Neural crest cell (in vitro differentiated cells): ENCODE results near the gene CDH26. TPM values are rescaled to one million over a fixed set of nuclear protein-coding genes. Genes with fewer than 3 reads are reported as not detected.

Experiments used
- DNase-seq: peaks from one replicate; pipeline ENCODE4 v3.0.0; 2021; ENCODE audit warnings: low read depth, mixed read lengths, low spot score
- H3K27ac Mint-ChIP-seq: one replicate; pipeline ENCODE4 v1.8.0; 2021; ENCODE audit warnings: mild to moderate bottlenecking, mixed read lengths; ENCODE audit not compliant: unreplicated experiment
- H3K27me3 Mint-ChIP-seq: 2 replicates; pipeline ENCODE4 v1.8.0; 2021; ENCODE audit warnings: low read depth, mild to moderate bottlenecking, mixed read lengths
- H3K36me3 Mint-ChIP-seq: 2 replicates; pipeline ENCODE4 v1.8.0; 2021; ENCODE audit warnings: low read depth, mild to moderate bottlenecking, mixed read lengths
- H3K4me1 Mint-ChIP-seq: 2 replicates; pipeline ENCODE4 v1.8.0; 2021; ENCODE audit warnings: mixed read lengths
- H3K4me3 Mint-ChIP-seq: one replicate; pipeline ENCODE4 v1.8.0; 2021; ENCODE audit warnings: mild to moderate bottlenecking, mixed read lengths
- H3K9me3 Mint-ChIP-seq: 2 replicates; pipeline ENCODE4 v1.8.0; 2021; ENCODE audit warnings: mixed read lengths
- CTCF ChIP-seq: fragments of 200-600 bp; sonication (generic); conservative IDR thresholded peaks from 2 replicates; pipeline ENCODE4 v1.5.0; 2021; ENCODE audit warnings: antibody characterized with exemption, mild to moderate bottlenecking
- total RNA-seq: library from RNA; stranded (reverse); gene quantifications from 2 replicates; pipeline ENCODE4 v1.2.1, GENCODE V29; 2021

CDH26 gene
- total RNA-seq, 1 donor from 2014 or later = 0.89 TPM

DNA sequence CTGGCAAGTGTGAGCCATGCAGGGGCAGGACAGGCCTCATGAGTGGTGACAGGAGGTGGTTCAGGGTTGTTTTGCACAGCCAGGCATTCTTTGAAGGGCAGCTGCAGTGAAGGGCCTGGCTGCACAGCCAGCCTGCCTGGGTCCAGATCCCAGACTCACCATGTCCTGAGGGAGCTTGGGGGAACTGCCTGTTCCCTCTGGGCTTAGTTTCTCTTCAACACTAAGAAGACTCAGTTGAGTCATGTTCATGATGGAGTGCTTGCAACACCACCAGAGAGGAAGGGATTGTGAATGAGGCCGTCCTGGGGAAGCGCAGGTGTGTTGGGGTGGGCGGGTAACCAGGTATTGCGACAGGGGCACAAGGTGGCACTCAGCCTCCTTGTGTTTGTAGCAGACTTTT, 102.4 kb downstream of the CDH26 start:
- Mint-ChIP-seq H3K4me1 (peaks cover 9% of the 10 kb centered on the region), H3K9me3 (no peaks in the 10 kb centered on the region), H3K36me3 (no peaks in the 10 kb centered on the region), H3K27ac (no peak overlapping the region), H3K27me3 (no peaks in the 10 kb centered on the region), H3K4me3 (no peak overlapping the region)
- no peak for DNase-seq
- TF ChIP-seq CTCF = no peak

DNA sequence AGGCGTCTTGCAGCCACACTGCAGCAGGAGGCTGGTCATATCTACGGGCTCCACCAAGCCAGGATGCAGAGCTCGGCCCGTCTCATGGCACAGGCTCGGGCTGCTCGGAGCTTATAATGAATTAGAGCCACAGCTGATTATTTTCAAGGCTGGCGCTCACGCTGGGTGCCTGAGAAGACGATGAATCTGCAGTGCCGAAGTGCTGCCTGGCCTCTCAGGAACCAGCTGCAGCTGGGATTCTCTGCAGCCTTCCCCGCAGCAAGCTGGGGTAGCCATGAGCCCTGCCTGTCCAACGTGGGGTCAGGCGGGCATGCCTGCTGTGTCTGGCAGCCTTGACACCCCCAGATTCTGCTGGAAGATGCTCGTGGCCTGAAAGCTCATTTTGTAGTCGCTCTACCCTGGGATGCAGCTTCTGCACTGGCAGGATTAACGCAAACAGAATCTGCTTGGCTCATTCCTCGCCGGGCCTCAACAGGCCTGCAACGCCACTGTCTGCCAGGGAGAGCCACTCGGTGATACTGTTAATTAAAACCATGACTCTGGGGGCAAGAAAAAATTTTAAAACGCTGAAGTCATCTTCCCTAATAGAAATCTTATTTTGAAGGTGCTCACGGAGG, 104.3 kb downstream of the CDH26 start:
- TF ChIP-seq CTCF = no peak
- Mint-ChIP-seq H3K9me3 (no peaks in the 10 kb centered on the region), H3K36me3 (no peaks in the 10 kb centered on the region), H3K27ac (no peak overlapping the region), H3K27me3 (no peaks in the 10 kb centered on the region), H3K4me3 (no peak overlapping the region), H3K4me1 (peaks cover 8% of the 10 kb centered on the region)
- DNase-seq = no peak

GRCh38 chr20:60063048-60063451, 104.8 kb downstream of the CDH26 start:
- Mint-ChIP-seq H3K4me1 (peaks cover 3% of the 10 kb centered on the region), H3K27ac (no peak overlapping the region), H3K9me3 (no peaks in the 10 kb centered on the region), H3K4me3 (no peak overlapping the region), H3K36me3 (no peaks in the 10 kb centered on the region), H3K27me3 (no peaks in the 10 kb centered on the region)
- TF ChIP-seq CTCF = no peak
- DNase-seq = no peak

DNA sequence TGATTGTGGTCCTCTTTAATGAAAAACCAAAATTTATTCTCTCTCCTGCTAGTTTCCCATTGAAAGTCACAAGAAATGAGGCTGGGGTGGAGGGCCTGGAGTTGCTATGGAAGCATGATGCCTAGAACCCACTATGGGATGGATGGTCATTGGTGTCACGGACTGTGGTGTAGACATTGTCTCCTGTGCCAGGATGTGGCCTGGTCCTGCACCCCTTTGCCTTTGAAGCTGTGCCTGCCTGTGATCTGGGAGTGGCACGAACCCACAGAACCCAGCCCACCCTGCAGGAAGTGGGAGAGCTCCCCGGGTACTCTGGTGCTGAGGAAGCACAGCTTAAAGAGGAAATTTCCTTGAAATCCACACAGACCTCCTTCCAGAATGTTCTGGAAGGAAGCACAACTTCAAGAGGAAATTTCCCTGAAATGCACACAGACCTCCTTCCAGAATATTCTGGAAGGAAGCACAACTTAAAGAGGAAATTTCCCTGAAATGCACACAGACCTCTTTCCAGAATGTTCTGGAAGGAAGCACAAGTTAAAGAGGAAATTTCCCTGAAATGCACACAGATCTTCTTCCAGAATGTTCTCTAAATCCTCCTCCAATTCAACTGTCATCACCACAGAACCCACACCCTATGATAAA, 105.6 kb downstream of the CDH26 start:
- no peak for DNase-seq
- H3K27ac Mint-ChIP-seq = no peak overlapping the region
- no peak for TF ChIP-seq CTCF
- no peaks in the 10 kb centered on the region for H3K9me3 Mint-ChIP-seq
- no peaks in the 10 kb centered on the region for H3K36me3 Mint-ChIP-seq
- no peaks in the 10 kb centered on the region for H3K27me3 Mint-ChIP-seq
- H3K4me3 Mint-ChIP-seq = no peak overlapping the region
- H3K4me1 Mint-ChIP-seq = no peaks in the 10 kb centered on the region

Other genes starting within 250 kb of the CDH26 start
- gene SYCP2, start 24.8 kb upstream of the CDH26 start, total RNA-seq = 1.9 and 2.3 TPM in 2 replicates
- 7.0 and 7.9 TPM in 2 replicates for gene PPP1R3D, start 18.1 kb upstream of the CDH26 start, total RNA-seq
- gene FAM217B, start 18.0 kb upstream of the CDH26 start, total RNA-seq = 47.9 and 49.9 TPM in 2 replicates